Bronchial epithelial cell (primary cell): ENCODE results near the gene IGSF9B. TPM values are rescaled to one million over a fixed set of nuclear protein-coding genes. Genes with fewer than 3 reads are reported as not detected.

Experiments used
- DNase-seq: peaks from one replicate; pipeline ENCODE4 v3.0.0-alpha.2; 2010; ENCODE audit warnings: low read depth
- FAIRE-seq: peaks from 2 replicates; lab custom pipeline; 2011; peaks lifted over from hg19 to GRCh38; lab: Jason Lieb, UNC
- H3K27me3 ChIP-seq: 2 replicates; pipeline ENCODE4 v1.5.1; 2011; ENCODE audit warnings: low read length; ENCODE audit not compliant: control insufficient read depth, insufficient read depth
- H3K36me3 ChIP-seq: 2 replicates; pipeline ENCODE4 v1.5.1; 2011; ENCODE audit warnings: low read length; ENCODE audit not compliant: control insufficient read depth, insufficient read depth
- H3K4me3 ChIP-seq: 2 replicates; pipeline ENCODE4 v1.5.1; 2011; ENCODE audit warnings: mild to moderate bottlenecking, low read depth, low read length, control low read depth
- CTCF ChIP-seq: IDR thresholded peaks from 2 replicates; pipeline ENCODE4 v1.5.1; 2011; ENCODE audit warnings: mild to moderate bottlenecking, moderate library complexity, low read length, control low read depth, inconsistent platforms; ENCODE audit not compliant: insufficient read depth, severe bottlenecking
- total RNA-seq: library from RNA; depleted of rRNA; stranded (reverse); fragments of >200 nt; gene quantifications from 2 replicates; pipeline ENCODE4 v1.2.1, GENCODE V29; 2014

IGSF9B gene
- total RNA-seq, 1 donor from 2014 or later = under 0.01 TPM

GRCh38 chr11:133898031-133898769 lies 58.6 kb downstream of the IGSF9B start:
- Histone ChIP-seq H3K27me3 (no peaks in the 10 kb centered on the region), H3K36me3 (no peaks in the 10 kb centered on the region), H3K4me3 (no peak overlapping the region)
- FAIRE-seq = no peak
- no peak for TF ChIP-seq CTCF
- DNase-seq = no peak

DNA sequence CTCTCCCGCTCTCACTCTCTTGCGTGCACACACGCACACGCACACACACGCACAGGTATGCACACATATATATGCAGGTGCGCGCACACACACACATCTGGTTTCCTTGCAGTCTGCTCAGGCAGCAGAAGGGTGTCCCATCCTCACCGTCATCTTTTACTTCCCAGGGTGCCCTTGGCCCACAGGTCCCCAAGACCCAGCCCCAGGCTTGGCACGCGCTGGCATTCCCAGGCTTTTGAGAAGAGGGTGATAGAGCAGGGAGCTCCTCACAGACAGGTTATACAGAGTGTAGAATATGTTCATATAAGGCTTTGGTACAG lies 59.5 kb downstream of the IGSF9B start:
- TF ChIP-seq CTCF = no peak
- H3K27me3 ChIP-seq = no peaks in the 10 kb centered on the region
- FAIRE-seq (no peak), DNase-seq (no peak)
- no peak overlapping the region for H3K4me3 ChIP-seq
- H3K36me3 ChIP-seq = no peaks in the 10 kb centered on the region

DNA sequence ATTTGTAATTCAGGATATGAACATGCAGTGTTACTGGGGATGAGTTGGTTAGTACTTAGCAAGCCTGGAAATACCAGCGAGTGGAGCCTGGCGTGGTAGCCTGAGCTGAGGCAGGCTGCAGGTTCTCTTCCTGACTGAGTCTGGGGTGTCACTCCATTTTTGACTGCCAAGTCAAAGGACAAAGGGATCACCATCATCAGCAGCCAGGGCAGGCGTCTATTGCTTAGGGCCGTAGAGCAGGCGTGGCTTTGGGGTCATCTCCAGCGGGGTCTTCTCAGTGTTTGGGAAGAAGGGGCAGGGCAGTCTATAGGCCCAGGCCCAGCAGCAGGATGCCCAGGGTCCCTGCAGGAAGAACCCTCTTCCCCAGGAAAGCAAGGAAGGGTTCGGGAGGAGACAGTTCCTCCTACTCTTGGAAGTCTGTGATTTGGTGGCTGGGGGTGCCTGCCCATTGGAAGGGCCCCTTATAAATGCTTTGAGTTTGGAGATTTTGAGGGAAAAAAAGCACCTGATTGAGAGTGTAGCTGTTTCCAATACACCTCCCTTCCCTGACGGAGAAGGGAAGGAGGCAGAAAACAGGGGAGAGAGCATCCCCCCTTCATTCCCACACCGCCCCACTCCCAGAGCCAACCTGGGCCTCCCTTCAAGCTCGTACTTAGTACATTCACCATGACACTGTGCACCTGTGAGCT lies 60.0 kb downstream of the IGSF9B start:
- no peaks in the 10 kb centered on the region for H3K27me3 ChIP-seq
- H3K4me3 ChIP-seq = no peak overlapping the region
- TF ChIP-seq CTCF = no peak
- no peak for FAIRE-seq
- H3K36me3 ChIP-seq = no peaks in the 10 kb centered on the region
- no peak for DNase-seq

GRCh38 chr11:133896028-133896427 lies 60.7 kb downstream of the IGSF9B start:
- no peak for TF ChIP-seq CTCF
- no peak overlapping the region for H3K4me3 ChIP-seq
- H3K27me3 ChIP-seq = no peaks in the 10 kb centered on the region
- DNase-seq (no peak), FAIRE-seq (no peak)
- no peaks in the 10 kb centered on the region for H3K36me3 ChIP-seq

DNA sequence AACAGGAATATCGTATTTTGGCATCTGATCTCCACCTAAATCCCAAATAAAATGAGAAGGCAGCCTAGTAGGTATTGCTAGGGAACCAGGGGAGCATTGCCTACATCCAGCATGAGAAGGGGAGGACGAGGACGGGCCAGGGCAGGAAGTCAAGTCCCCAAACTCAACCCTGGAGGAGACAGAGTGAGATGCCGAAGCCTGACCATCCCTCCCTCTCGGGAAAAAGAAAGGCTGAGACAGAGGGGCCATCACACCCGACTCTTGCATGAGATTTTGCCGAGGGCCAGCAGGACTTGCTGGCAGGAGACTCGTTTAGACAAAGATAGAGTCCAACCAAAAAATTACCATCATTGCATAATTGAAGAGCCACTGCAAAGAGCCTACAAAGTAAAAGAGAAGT lies 61.2 kb downstream of the IGSF9B start:
- FAIRE-seq = no peak
- no peak for DNase-seq

More for the DNA sequence above, 61.2 kb downstream of the IGSF9B start:
- no peaks in the 10 kb centered on the region for H3K36me3 ChIP-seq
- H3K4me3 ChIP-seq = no peak overlapping the region
- no peak for TF ChIP-seq CTCF
- H3K27me3 ChIP-seq = no peaks in the 10 kb centered on the region
